D721Med (cell line): ENCODE results near the gene CDCP2.

Experiments used
- DNase-seq: peaks from one replicate; pipeline ENCODE4 v3.0.0; 2011; ENCODE audit warnings: low spot score; ENCODE audit not compliant: insufficient read length
- FAIRE-seq: peaks from 2 replicates; lab custom pipeline; 2011; peaks lifted over from hg19 to GRCh38; lab: Jason Lieb, UNC
- CTCF ChIP-seq: IDR thresholded peaks from 2 replicates; pipeline ENCODE4 v1.5.1; 2012; ENCODE audit warnings: mild to moderate bottlenecking, control low read depth; ENCODE audit not compliant: insufficient read depth; ENCODE audit errors: missing control alignments

CDCP2 gene

DNA sequence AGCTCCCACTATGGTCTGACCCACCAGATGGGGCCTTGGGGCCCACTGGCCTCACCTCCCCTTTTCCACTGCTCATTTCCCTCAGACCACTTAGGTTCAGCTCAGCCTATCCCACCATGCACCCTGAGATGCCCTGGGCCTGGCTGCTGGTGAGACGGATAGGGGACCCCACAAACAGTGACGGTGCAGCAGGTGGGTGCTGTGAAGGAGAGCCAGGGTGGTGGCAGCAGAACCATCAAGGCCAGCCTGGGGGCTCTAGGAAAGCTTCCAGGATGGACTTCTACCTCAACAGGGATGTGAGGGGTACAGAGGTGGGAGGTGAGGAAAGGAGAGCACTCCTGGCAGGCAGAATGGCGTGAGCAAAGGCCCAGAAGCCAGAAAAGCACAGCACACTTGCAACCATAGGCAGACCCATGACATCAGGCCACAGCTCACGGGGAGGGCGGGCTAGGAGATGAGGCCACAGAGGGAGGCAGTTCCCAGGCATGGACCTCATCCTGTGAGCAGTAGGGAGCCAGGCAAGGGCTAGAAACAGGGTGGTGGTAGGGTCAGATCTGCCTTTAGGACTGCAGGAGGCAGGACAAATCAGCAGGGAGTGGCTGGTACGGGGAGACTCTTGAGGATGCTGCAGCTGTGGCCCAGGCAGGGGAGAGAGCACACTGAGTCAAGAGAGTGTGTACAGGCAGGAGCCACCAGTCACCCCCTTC, 24.0 kb upstream of the CDCP2 start:
- no peak for TF ChIP-seq CTCF
- DNase-seq (no peak), FAIRE-seq (no peak)

- FAIRE-seq, result no peak
- TF ChIP-seq CTCF, result no peak
- DNase-seq, result no peak
These were observed 21.3 kb upstream of the CDCP2 start for GRCh38 chr1:54174106-54174505.

DNA sequence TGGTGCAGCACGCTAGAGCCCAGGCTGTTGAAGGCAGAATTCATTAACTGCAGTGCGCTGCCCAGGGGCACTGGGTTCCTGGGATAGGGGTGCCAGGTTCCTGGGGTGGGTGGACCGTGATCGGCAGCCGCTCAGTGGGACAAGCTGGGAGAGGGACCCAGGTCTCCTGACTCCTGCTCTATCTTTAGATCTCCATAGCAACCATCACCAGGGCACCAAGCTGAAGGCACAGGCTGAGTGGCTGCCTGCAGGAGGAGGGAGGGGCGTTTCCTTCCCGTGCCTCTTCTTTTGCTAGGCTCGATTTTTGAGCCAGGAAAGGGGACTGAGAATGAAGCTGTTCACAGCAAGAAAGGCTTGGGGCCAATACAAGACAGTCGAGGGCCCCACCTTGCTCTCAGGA, 20.9 kb upstream of the CDCP2 start:
- TF ChIP-seq CTCF, result no peak
- DNase-seq (no peak), FAIRE-seq (no peak)

DNA sequence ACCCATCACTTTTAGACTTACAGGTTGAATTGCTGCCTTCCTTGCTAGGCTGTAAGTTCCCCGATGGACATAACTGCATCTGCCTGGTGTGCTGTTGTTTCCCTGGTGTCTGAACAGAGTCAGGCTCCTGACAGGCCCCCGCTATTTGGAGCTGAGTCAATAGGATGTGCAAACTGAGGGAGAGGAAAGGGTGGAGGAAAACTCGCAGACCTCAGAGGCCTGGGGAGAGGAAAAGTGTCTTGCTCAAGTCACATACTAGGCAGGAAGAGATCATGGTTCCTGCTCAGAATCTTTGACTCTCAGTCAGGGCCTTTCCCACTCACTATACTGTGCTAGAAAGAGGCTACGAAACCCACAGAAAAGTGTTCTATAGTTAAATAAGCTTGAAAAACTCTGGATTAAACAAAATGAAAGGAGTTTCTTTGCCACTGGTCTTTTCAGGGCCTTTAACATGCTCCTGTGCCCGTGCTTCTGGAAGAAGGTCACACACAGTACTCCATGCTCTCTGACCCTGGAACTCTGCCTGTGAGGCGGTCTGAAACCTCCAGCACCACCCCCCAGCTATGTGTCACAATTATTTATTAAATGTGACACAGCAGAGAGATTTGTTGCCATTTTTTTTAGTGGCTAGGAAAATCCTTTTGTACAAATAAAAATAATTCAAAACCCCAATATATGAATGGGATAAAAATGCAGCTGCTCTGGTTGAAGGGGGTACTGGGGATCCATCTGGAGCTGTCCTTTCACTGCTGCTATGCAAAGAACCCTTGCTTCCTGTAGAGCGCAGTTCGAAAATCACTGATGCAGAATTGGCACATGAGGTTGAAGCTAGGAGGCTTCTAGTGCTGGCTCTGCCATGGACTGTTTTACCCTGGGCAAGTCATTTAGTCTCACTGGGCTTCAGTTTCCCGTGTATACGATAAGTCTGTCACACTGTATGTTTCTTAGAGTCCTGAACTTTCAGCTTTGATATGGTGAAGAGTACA, 20.1 kb upstream of the CDCP2 start:
- TF ChIP-seq CTCF, result no peak
- DNase-seq (no peak), FAIRE-seq (no peak)

DNA sequence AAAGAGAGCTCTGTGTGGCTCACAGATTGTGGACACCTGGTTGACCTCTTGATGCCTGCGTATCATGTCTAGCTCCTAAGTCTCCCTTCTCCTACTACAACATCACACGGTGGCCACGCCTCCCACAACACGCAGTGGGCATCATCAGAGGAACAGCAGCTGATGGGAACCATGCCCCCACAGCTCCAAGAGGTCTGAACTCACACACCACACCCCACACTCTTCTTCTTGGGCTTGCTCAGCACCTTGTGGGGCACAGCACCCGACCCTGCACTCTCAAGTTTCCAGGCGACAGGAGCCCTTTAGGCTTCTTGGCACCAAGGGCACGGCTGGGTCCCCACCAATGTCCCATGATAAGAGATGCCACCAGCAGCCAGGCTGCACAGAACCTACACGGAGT, 18.8 kb upstream of the CDCP2 start:
- no peak for TF ChIP-seq CTCF
- FAIRE-seq (no peak), DNase-seq (no peak)

- DNase-seq (no peak), FAIRE-seq (no peak)
- no peak for TF ChIP-seq CTCF
These were observed 18.2 kb upstream of the CDCP2 start for GRCh38 chr1:54171016-54171415.
